Lung (tissue), 12 donors: ENCODE data around the gene NRG2. TPM values are rescaled to one million over a fixed set of nuclear protein-coding genes. Genes with fewer than 3 reads are reported as not detected.
A peak's percentile ranks its signal among the peaks of the same experiment; 100 is the strongest.

Experiments used
- ATAC-seq: fragments of 200-7000 bp; cut with Tn5 transposase; one replicate; pipeline ENCODE4 v1.9.1; 2020; ENCODE audit warnings: moderate number of reproducible peaks; ENCODE audit not compliant: insufficient read depth, low FRiP score
- DNase-seq, 3 donors: peaks; one replicate each; pipeline ENCODE4 v3.0.0-alpha.2; 2013 to 2017
- H3K27ac ChIP-seq, 2 donors: one replicate each; pipeline ENCODE4 v1.5.1; 2013; ENCODE audit warnings: mild to moderate bottlenecking in 2 of 2, moderate library complexity in 2 of 2, control low read depth in 1 of 2, inconsistent platforms in 1 of 2, low read depth in 1 of 2, low read length in 1 of 2
- H3K27me3 ChIP-seq, 3 donors: one replicate each; pipeline ENCODE4 v1.5.1; 2013; ENCODE audit warnings: low read length in 2 of 3; ENCODE audit not compliant: control insufficient read depth in 3 of 3, insufficient read depth in 3 of 3
- H3K36me3 ChIP-seq, 4 donors: one replicate each; pipeline ENCODE4 v1.5.1; 2013; ENCODE audit warnings: low read length in 4 of 4, mild to moderate bottlenecking in 1 of 4, moderate library complexity in 1 of 4; ENCODE audit not compliant: control insufficient read depth in 4 of 4, insufficient read depth in 4 of 4
- H3K4me1 ChIP-seq, 5 donors: one replicate each; pipeline ENCODE4 v1.5.1; 2013; ENCODE audit warnings: low read length in 5 of 5, mild to moderate bottlenecking in 2 of 5, moderate library complexity in 1 of 5; ENCODE audit not compliant: control insufficient read depth in 5 of 5, insufficient read depth in 5 of 5
- H3K4me3 ChIP-seq: one replicate; pipeline ENCODE4 v1.5.1; 2013; ENCODE audit warnings: mild to moderate bottlenecking, control low read depth, moderate library complexity
- H3K9ac ChIP-seq, 2 donors: one replicate each; pipeline ENCODE4 v1.5.1; 2013; ENCODE audit warnings: low read length in 2 of 2, control low read depth in 1 of 2; ENCODE audit not compliant: insufficient read depth in 1 of 2
- H3K9me3 ChIP-seq, 4 donors: one replicate each; pipeline ENCODE4 v1.5.1; 2013; ENCODE audit warnings: low read length in 3 of 4, mild to moderate bottlenecking in 1 of 4, moderate library complexity in 1 of 4; ENCODE audit not compliant: control insufficient read depth in 4 of 4, insufficient read depth in 3 of 4
- CTCF ChIP-seq: IDR thresholded peaks from 2 replicates; pipeline ENCODE4 v1.5.1; 2012; ENCODE audit warnings: mild to moderate bottlenecking; ENCODE audit errors: control extremely low read depth, extremely low read depth
- WGBS, 2 donors: extraction: QIAGEN DNeasy Blood & Tissue Kit; methylation state at CpG; one replicate each; pipeline ENCODE4 v1.1.7; 2013; 5-methylcytosine and 5-hydroxymethylcytosine counted together
- polyA plus RNA-seq, 2 donors: library from polyadenylated mRNA; stranded (reverse); fragments of 200-250 nt; gene quantifications; one replicate each; pipeline ENCODE4 v1.2.1, GENCODE V29; 2013
- total RNA-seq, 2 donors: library from RNA; depleted of rRNA in 1 of 2; stranded (reverse); fragments of >200 nt in 1 of 2; gene quantifications; one replicate each; pipeline ENCODE4 v1.2.1, GENCODE V29; 2014 to 2021
- donor health status: control.
- donor health status: control.
- donor health status: Bipolar disorder and iron deficiency.
- donor health status: healthy.
- donor health status: DM: yes; HTN: yes; CAD: no.

Gene NRG2
- total and polyA plus RNA-seq, 4 donors, result 0.41 to 3.0 (median 1.0) TPM

GRCh38 chr5:140020601-140021177, 22.4 kb downstream of the NRG2 start:
- peaks cover 0 to 3% (median 2%) of the 10 kb centered on the region in 3 donors for H3K27me3 ChIP-seq
- H3K4me1 ChIP-seq, result peaks cover 0 to 14% (median 0%) of the 10 kb centered on the region in 5 donors
- 70 to 84% methylated on average over 4 of the region's 4 CpGs for WGBS, 2 donors
- no peak overlapping the region for H3K4me3 ChIP-seq
- ATAC-seq (no peak), DNase-seq (peak in 2 of 3 donors; percentile 15 to 19)
- TF ChIP-seq CTCF, result no peak
- peak overlapping the region in 1 of 2 donors; percentile 30 for H3K27ac ChIP-seq
- peaks cover 0 to 6% (median 0%) of the 10 kb centered on the region in 4 donors for H3K9me3 ChIP-seq
- no peaks in the 10 kb centered on the region for H3K36me3 ChIP-seq
- H3K9ac ChIP-seq, result no peak overlapping the region

- ATAC-seq, result no peak
- WGBS, 2 donors, result 60 to 70% methylated on average over 4 of the region's 4 CpGs
Measured at GRCh38 chr5:140018920-140019644, 24.0 kb downstream of the NRG2 start.

GRCh38 chr5:140018517-140018916, 24.6 kb downstream of the NRG2 start:
- Histone ChIP-seq H3K36me3 (no peaks in the 10 kb centered on the region), H3K4me3 (no peak overlapping the region), H3K4me1 (peaks cover 0 to 14% (median 0%) of the 10 kb centered on the region in 5 donors), H3K27ac (peak overlapping the region in 1 of 2 donors; percentile 64), H3K9me3 (peaks cover 0 to 6% (median 0%) of the 10 kb centered on the region in 4 donors), H3K9ac (no peak overlapping the region), H3K27me3 (peaks cover 0 to 3% (median 2%) of the 10 kb centered on the region in 3 donors)
- ATAC-seq, result no peak
- WGBS, 2 donors, result 91 to 93% methylated on average over 7 of the region's 7 CpGs
- TF ChIP-seq CTCF, result no peak
- no peak for DNase-seq

More at GRCh38 chr5:140018920-140019644, 24.0 kb downstream of the NRG2 start:
- Histone ChIP-seq H3K4me1 (peaks cover 0 to 14% (median 0%) of the 10 kb centered on the region in 5 donors), H3K9me3 (peaks cover 0 to 6% (median 0%) of the 10 kb centered on the region in 4 donors), H3K9ac (no peak overlapping the region), H3K36me3 (no peaks in the 10 kb centered on the region), H3K27me3 (peaks cover 0 to 3% (median 2%) of the 10 kb centered on the region in 3 donors), H3K27ac (peak overlapping the region in 1 of 2 donors; percentile 64), H3K4me3 (no peak overlapping the region)
- TF ChIP-seq CTCF, result no peak
- DNase-seq, result no peak
